Kasumi-1 (cell line): ENCODE results near the gene FCN1.
"Not testable (repeated sequence)": the region's sequence is repeated elsewhere in the genome, so short reads cannot be mapped to it uniquely, and the experiment has no call there.

Source experiments
- DNase-seq, 2 experiments: peaks; one replicate each; lab custom pipeline; 2025; lab: John Stamatoyannopoulos, UW

Gene FCN1

GRCh38 chr9:134917431-134918373 lies at the start of gene FCN1:
FCN1 (minus strand) TSS chr9:134917912; CDS start chr9:134917871, 41 bp downstream.
- DNase-seq = no peak

- no peak for DNase-seq
Observed at GRCh38 chr9:134966697-134967546, 49.2 kb upstream of the FCN1 start.

- no peak for DNase-seq
Observed at GRCh38 chr9:134966270-134966669, 48.6 kb upstream of the FCN1 start.

- DNase-seq = no peak
Observed at GRCh38 chr9:134965851-134966250, 48.1 kb upstream of the FCN1 start.

- no peak for DNase-seq
Observed at GRCh38 chr9:134965411-134965810, 47.7 kb upstream of the FCN1 start.

- no peak for DNase-seq
Observed at GRCh38 chr9:134964271-134965055, 46.8 kb upstream of the FCN1 start.

- DNase-seq = no peak
Observed at GRCh38 chr9:134963546-134963945, 45.8 kb upstream of the FCN1 start.

GRCh38 chr9:134962973-134963364 lies 45.3 kb upstream of the FCN1 start:
- DNase-seq = no peak

- no peak for DNase-seq
Observed at GRCh38 chr9:134962065-134962972, 44.6 kb upstream of the FCN1 start.

- no peak for DNase-seq
Observed at GRCh38 chr9:134961331-134962064, 43.8 kb upstream of the FCN1 start.

- DNase-seq = no peak
Observed at GRCh38 chr9:134960701-134961181, 43.0 kb upstream of the FCN1 start.

- no peak for DNase-seq
Observed at GRCh38 chr9:134959971-134960310, 42.2 kb upstream of the FCN1 start.

- DNase-seq = no peak
Observed at GRCh38 chr9:134959126-134959970, 41.6 kb upstream of the FCN1 start.

GRCh38 chr9:134957945-134958227 lies 40.2 kb upstream of the FCN1 start:
- no peak for DNase-seq

GRCh38 chr9:134957165-134957944 lies 39.6 kb upstream of the FCN1 start:
- no peak for DNase-seq

- DNase-seq = not testable (repeated sequence)
Observed at GRCh38 chr9:134956387-134956786, 38.7 kb upstream of the FCN1 start.

- DNase-seq = no peak
Observed at GRCh38 chr9:134955801-134956200, 38.1 kb upstream of the FCN1 start.

- DNase-seq = no peak
Observed at GRCh38 chr9:134955156-134955555, 37.4 kb upstream of the FCN1 start.

GRCh38 chr9:134951994-134952393 lies 34.3 kb upstream of the FCN1 start:
- no peak for DNase-seq
